Calu3 (cell line): Measurements from ENCODE around the gene SYNPO2. TPM values are rescaled to one million over a fixed set of nuclear protein-coding genes. Genes with fewer than 3 reads are reported as not detected.

ENCODE experiments used
- BruUV-seq: library from RNA; stranded (reverse); fragments of 400-500 nt; replicated peaks from 2 replicates; lab custom pipeline; 2021; lab: Mats Ljungman, UMichigan
- CTCF ChIA-PET: fragments of 300-600 bp; sonication (Branson Sonifier 250); formaldehyde crosslinking; loops from one replicate; lab custom pipeline; 2022; ENCODE audit warnings: antibody characterized with exemption; lab: Charles Lee
- DNase-seq: peaks from one replicate; pipeline ENCODE4 v3.0.0; 2022
- H3K27ac Mint-ChIP-seq: one replicate; pipeline ENCODE4 v1.8.0; 2022; ENCODE audit warnings: mixed read lengths; ENCODE audit not compliant: unreplicated experiment
- H3K27me3 Mint-ChIP-seq: one replicate; pipeline ENCODE4 v1.8.0; 2022; ENCODE audit warnings: mixed read lengths; ENCODE audit not compliant: unreplicated experiment
- H3K36me3 Mint-ChIP-seq: one replicate; pipeline ENCODE4 v1.8.0; 2022; ENCODE audit warnings: mild to moderate bottlenecking, moderate library complexity, mixed read lengths; ENCODE audit not compliant: insufficient read depth, unreplicated experiment
- H3K4me1 Mint-ChIP-seq: one replicate; pipeline ENCODE4 v1.8.0; 2022; ENCODE audit warnings: mild to moderate bottlenecking, low read depth, mixed read lengths; ENCODE audit not compliant: unreplicated experiment
- H3K4me3 Mint-ChIP-seq: one replicate; pipeline ENCODE4 v1.8.0; 2022; ENCODE audit warnings: mild to moderate bottlenecking, low read depth, moderate library complexity, mixed read lengths; ENCODE audit not compliant: unreplicated experiment
- H3K9me3 Mint-ChIP-seq: one replicate; pipeline ENCODE4 v1.8.0; 2022; ENCODE audit warnings: low read depth, mixed read lengths; ENCODE audit not compliant: unreplicated experiment
- intact Hi-C: fragments of 100-400 bp; cut with micrococcal nuclease; formaldehyde crosslinking; loops from one replicate; pipeline ENCODE4 v1.10.0; 2022; ENCODE audit not compliant: unreplicated experiment
- total RNA-seq: library from RNA; stranded (reverse); gene quantifications from 2 replicates; pipeline ENCODE4 v1.2.3, GENCODE V29; 2022
- TF ChIP-seq, protein P1 (sequence below): fragments of 200-600 bp; IDR thresholded peaks from one replicate; pipeline ENCODE4 v1.8.0; 2022; ENCODE audit warnings: antibody characterized with exemption; ENCODE audit not compliant: unreplicated experiment

The SYNPO2 gene
- total RNA-seq, 1 experiment from 2014 or later: 0.17 TPM

DNA sequence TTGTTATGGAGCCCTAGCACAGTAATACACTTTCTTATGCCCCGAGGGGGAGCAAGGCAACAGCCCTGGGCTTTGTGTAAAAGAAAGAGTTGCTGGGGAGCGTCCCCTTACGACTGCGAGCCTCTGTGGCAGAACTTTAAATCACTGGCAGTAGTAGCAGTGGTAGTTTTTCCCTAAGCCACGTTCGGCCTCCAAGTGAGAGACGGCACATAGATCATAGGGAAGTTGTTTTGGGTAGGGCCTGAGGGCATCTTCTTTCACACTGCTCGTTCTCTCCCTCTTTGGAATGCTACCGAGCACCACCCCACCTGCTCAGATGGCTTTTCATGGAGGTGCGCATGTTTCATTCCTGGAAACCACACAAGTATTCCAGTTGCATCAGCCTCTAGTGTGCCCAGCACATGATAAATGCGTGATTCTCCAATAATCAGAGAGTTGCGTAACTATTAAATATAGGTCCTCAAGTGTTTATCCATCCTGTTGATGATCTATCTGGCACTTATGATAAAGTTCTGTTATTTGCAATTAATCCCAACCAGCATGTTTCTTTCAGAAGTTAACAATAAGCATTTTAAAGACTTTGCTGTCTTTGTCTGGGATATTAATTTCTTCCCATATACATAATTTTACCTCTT lies 7.0 kb upstream of the SYNPO2 start:
- H3K4me3 Mint-ChIP-seq: no peak overlapping the region
- H3K27ac Mint-ChIP-seq: no peak overlapping the region
- intact Hi-C loops: no loop called here
- BruUV-seq: no TSS peak
- CTCF ChIA-PET: no interaction called here
- DNase-seq: no peak
- H3K27me3 Mint-ChIP-seq: no peaks in the 10 kb centered on the region
- H3K36me3 Mint-ChIP-seq: no peaks in the 10 kb centered on the region
- H3K9me3 Mint-ChIP-seq: no peaks in the 10 kb centered on the region
- TF ChIP-seq, protein P1, sequence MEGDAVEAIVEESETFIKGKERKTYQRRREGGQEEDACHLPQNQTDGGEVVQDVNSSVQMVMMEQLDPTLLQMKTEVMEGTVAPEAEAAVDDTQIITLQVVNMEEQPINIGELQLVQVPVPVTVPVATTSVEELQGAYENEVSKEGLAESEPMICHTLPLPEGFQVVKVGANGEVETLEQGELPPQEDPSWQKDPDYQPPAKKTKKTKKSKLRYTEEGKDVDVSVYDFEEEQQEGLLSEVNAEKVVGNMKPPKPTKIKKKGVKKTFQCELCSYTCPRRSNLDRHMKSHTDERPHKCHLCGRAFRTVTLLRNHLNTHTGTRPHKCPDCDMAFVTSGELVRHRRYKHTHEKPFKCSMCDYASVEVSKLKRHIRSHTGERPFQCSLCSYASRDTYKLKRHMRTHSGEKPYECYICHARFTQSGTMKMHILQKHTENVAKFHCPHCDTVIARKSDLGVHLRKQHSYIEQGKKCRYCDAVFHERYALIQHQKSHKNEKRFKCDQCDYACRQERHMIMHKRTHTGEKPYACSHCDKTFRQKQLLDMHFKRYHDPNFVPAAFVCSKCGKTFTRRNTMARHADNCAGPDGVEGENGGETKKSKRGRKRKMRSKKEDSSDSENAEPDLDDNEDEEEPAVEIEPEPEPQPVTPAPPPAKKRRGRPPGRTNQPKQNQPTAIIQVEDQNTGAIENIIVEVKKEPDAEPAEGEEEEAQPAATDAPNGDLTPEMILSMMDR: no peak
- H3K4me1 Mint-ChIP-seq: no peaks in the 10 kb centered on the region

DNA sequence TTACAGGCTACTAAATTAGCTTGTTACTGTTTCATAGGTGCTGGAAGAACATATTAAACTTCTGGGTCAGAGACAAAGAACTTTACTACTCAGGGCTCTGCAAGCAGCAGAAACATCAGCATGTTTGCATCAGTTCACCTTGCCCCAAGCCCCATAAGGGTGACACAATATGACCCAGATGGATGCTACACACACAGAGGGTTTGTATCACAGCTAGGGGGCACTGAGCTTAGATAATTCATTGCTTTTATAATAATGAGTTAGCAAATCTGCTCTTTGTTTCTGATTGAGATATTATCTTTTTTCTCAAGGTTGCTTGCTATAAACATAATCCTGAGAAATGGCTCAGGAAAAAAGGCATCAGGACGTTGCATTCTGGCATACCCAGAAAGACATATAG lies 4.8 kb upstream of the SYNPO2 start:
- BruUV-seq: no TSS peak
- DNase-seq: no peak
- H3K9me3 Mint-ChIP-seq: no peaks in the 10 kb centered on the region
- TF ChIP-seq, protein P1: no peak
- H3K27me3 Mint-ChIP-seq: no peaks in the 10 kb centered on the region
- intact Hi-C loops: no loop called here
- no peak overlapping the region for H3K4me3 Mint-ChIP-seq
- CTCF ChIA-PET: no interaction called here
- H3K36me3 Mint-ChIP-seq: no peaks in the 10 kb centered on the region
- H3K27ac Mint-ChIP-seq: no peak overlapping the region
- peaks cover 7% of the 10 kb centered on the region for H3K4me1 Mint-ChIP-seq

DNA sequence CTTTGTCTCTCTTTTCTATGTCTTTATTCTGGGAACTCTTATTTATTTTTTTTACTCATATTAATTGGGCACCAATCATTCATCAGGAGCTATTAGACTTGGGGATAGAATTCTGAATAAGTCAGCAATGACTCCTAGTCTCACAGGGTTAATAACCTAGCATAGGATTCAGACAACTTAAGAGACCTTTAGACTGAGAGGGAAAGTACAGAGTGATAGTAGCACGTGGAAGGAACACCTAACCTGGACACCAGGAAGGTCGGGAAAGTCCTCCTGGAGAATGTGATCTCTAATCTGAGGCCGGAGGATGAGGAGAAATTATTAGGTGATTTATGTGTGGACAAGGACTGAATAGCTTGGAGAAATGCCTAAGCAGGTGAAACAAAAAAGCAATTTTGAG lies 3.9 kb upstream of the SYNPO2 start:
- Mint-ChIP-seq H3K4me1 (peaks cover 13% of the 10 kb centered on the region), H3K27me3 (no peaks in the 10 kb centered on the region), H3K36me3 (no peaks in the 10 kb centered on the region), H3K4me3 (no peak overlapping the region), H3K9me3 (no peaks in the 10 kb centered on the region), H3K27ac (no peak overlapping the region)
- CTCF ChIA-PET: no interaction called here
- no TSS peak for BruUV-seq
- TF ChIP-seq, protein P1: no peak
- DNase-seq: no peak
- intact Hi-C loops: no loop called here

DNA sequence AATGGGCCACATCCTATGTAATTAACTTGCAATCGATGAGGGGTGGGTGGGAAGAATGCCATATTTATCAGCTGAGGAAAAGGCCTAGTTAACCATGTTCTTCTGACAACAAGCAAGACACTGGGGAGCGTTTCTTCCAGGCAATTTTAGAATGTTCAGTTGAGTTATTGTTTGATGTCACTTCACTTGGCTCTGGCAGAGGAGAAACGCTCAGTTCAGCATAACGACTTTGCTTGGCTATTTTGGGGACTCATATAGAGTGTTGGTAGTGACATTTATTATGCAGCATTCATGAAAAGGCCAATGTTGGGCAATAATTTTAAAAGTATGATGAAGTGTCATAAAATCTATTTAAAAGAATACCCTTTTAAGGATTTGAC lies 648 bp downstream of the SYNPO2 start:
- peak overlapping the region; percentile 76 for H3K4me3 Mint-ChIP-seq
- no peak overlapping the region for H3K27ac Mint-ChIP-seq
- TF ChIP-seq, protein P1: no peak
- DNase-seq: no peak
- CTCF ChIA-PET: no interaction called here
- intact Hi-C loops: loop anchor here (1.0 kb wide), 1 partner anchor 80 kb away; no protein-coding TSS in a partner anchor
- no peaks in the 10 kb centered on the region for H3K9me3 Mint-ChIP-seq
- no peaks in the 10 kb centered on the region for H3K27me3 Mint-ChIP-seq
- no TSS peak for BruUV-seq
- peaks cover 13% of the 10 kb centered on the region for H3K4me1 Mint-ChIP-seq
- no peaks in the 10 kb centered on the region for H3K36me3 Mint-ChIP-seq
